Left renal pelvis (tissue), 4 donors: ENCODE measurements around the gene BCL2L14. TPM values are rescaled to one million over a fixed set of nuclear protein-coding genes. Genes with fewer than 3 reads are reported as not detected.
"Not testable (repeated sequence)": the region's sequence is repeated elsewhere in the genome, so short reads cannot be mapped to it uniquely, and the experiment has no call there.

Source experiments
- DNase-seq, 4 donors: peaks; one replicate each; pipeline ENCODE4 v3.0.0-alpha.2; 2013; ENCODE audit warnings: low read depth in 4 of 4, low spot score in 3 of 4
- polyA plus RNA-seq, 4 donors: library from polyadenylated mRNA; unstranded; fragments of 120-200 nt; gene quantifications; one replicate each; pipeline ENCODE4 v1.2.1, GENCODE V29; 2013; ENCODE audit not compliant: insufficient read length in 4 of 4

BCL2L14 gene
- polyA plus RNA-seq, 4 donors = 0.14 to 0.78 (median 0.43) TPM

DNA sequence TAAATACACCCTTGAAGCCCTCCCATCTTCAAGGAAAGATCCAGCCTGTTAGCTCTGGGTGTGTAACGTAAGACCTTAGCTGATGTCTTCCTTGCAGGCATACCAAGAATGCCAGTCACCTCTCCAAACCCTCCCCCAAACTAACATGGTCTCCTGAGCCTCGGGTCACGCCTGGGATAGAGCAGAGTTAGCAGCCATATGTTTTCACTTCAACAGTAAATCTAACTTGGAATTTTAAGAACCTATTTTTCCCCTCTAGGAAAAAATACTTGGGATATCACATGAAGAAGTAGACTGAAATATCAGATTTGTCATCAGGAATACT lies 27.9 kb downstream of the BCL2L14 start:
- no peak for DNase-seq

GRCh38 chr12:12099102-12099501 lies 28.4 kb downstream of the BCL2L14 start:
- no peak for DNase-seq

DNA sequence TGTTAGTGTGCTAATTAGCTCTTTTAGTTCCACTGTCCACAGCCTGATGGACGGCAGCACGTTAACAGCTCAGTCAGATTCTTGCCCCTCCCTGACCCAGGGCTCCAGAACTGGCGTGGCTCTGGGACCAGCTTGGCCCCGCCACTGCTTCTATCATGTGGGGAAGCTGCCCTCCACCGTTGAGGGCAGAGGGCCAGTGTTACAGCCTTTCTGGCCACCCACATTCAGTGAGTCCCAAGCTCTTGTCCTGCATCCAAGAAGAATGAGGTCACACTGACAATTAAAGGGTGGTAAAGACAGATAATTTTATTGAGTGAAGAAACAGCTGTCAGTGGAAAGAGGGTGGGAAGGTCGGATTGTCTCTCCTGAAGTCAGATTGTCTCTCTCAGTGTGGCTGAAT lies 36.9 kb downstream of the BCL2L14 start:
- DNase-seq = no peak

DNA sequence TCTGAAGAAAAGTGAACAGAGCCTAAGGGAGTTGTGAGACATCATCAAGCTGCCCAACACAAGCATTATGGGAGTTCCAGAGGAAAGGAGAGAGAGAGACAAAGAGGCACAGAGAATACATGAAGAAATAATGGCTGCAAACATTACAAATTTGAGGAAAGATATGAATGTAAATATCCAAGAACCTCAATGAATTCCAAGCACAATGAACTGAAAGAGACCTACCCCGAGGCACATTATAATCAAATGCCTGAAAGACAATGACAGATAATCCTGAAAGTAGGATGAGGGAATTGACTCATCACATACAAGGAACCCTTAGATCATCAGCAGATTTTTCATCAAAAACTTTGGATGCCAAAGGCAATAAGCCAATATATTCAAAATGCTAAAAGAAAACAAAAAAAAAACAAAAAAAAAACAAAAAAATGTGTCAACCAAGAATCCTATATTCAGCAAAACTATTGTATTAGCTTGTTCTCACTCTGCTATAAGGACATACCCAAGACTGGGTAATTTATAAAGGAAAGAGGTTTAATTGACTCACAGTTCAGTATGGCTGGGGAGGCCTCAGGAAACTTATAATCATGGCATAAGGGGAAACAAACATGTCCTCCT lies 37.8 kb downstream of the BCL2L14 start:
- DNase-seq = no peak

DNA sequence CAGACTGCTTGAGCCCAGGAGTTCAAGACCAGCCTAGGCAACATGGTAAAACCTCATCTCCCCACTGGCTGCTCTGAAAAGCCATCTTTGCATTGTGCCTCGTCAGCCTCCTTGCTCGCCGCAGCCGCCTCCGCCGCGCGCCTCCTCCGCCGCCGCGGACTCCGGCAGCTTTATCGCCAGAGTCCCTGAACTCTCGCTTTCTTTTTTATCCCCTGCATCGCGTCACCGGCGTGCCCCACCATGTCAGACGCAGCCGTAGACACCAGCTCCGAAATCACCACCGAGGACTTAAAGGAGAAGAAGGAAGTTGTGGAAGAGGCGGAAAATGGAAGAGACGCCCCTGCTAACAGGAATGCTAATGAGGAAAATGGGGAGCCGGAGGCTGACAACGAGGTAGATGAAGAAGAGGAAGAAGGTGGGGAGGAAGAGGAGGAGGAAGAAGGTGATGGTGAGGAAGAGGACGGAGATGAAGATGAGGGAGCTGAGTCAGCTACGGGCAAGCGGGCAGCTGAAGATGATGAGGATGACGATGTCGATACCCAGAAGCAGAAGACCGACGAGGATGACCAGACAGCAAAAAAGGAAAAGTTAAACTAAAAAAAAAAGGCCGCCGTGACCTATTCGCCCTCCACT lies 40.3 kb downstream of the BCL2L14 start:
- DNase-seq = not testable (repeated sequence)

- DNase-seq = no peak
Observed at GRCh38 chr12:12115514-12115913, 44.8 kb downstream of the BCL2L14 start.

DNA sequence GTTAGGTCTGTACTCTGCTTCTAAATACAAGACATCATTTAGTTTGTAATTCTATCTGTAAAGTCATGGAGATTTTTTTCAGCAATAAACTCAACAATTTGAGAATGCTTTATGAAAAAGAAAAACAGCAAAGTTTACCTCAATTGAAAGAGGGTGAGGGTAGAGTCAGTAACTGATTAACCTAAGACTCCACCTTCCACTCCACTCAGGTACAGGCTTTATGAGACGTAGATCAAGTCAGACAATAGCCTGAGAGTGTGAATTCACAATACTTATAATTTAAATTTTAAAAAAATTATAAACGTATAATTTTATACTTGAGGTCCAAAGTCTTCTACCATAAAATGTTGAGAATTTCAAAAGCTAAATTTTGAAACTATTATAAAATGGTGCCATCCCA lies 45.9 kb downstream of the BCL2L14 start:
- no peak for DNase-seq

DNA sequence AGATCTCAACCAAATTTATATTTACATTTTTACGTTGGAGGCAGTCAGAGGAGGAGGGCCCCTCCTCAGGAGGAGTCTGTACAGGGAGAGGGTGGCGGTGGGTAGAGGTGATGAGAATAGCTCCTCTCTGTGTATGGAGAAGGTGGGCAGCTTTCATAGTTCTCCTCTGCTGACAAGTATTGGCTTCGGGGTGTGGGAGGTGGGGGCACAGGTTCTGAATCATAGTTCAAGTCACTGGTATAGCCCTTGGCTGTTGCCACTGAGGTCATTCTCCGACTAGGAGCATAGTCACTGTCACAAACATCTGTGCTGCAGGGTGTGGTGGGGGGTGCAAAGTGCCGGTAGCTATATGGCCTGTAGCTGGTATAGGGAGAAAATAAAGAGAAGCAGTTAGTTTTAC lies 50.3 kb downstream of the BCL2L14 start:
- DNase-seq = no peak

GRCh38 chr12:12123036-12123604 lies 52.4 kb downstream of the BCL2L14 start:
- no peak for DNase-seq

GRCh38 chr12:12126551-12126950 lies 55.8 kb downstream of the BCL2L14 start:
- DNase-seq = no peak

DNA sequence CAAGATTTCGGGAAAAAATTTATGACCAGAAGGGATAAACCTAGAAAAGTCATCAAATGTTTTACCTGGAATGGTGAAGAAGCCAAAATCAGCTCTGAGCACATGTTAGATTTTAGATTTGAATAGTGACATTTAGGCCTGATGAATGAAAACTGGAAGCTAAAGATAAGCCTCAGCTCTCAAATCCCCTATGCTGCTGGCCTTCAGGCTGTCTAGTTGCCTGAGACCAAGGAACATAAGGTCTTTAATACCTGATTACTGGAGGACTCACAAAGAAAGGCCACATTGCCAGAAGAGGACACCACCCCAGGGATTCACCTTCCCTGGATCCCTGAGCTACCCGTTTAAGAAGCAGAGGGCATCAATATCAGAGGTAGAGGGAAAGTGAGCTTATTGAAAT lies 56.6 kb downstream of the BCL2L14 start:
- no peak for DNase-seq

- DNase-seq = no peak
Observed at GRCh38 chr12:12128670-12129069, 57.9 kb downstream of the BCL2L14 start.

GRCh38 chr12:12133259-12133658 lies 62.5 kb downstream of the BCL2L14 start:
- DNase-seq = no peak

GRCh38 chr12:12133785-12134184 lies 63.0 kb downstream of the BCL2L14 start:
- no peak for DNase-seq

GRCh38 chr12:12138203-12139154 lies 67.7 kb downstream of the BCL2L14 start:
- DNase-seq = no peak

- DNase-seq = no peak
Observed at GRCh38 chr12:12141000-12141399, 70.3 kb downstream of the BCL2L14 start.

- not testable (repeated sequence) for DNase-seq
Observed at GRCh38 chr12:12144531-12144930, 73.8 kb downstream of the BCL2L14 start.

- no peak for DNase-seq
Observed at GRCh38 chr12:12147111-12147510, 76.4 kb downstream of the BCL2L14 start.
